NCI-H2227 (cell line): ENCODE results near the gene RGS7.
"Not testable (repeated sequence)": the region's sequence is repeated elsewhere in the genome, so short reads cannot be mapped to it uniquely, and the experiment has no call there.

Source experiments
- DNase-seq: peaks from one replicate; lab custom pipeline; 2025; ENCODE audit not compliant: unreplicated experiment; lab: John Stamatoyannopoulos, UW

Gene RGS7

DNA sequence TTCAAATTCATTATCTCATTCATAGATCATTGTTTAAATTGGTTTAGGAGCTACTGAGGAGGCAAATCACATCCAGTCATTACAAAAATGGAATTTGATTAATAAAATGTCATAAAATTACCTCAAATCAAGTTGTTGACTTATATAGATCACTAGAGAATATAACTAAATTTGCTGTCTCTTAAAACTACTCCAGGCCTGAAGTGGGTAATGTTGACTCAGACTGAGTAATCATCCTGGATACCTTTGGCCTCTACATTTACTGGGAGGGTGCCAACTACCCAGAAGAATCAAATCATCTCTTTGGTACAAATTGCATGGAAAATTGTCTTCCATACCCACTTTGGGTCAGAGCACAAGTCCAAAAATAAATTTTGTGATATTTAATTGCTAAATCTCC lies 553.9 kb downstream of the RGS7 start:
- DNase-seq, result no peak

DNA sequence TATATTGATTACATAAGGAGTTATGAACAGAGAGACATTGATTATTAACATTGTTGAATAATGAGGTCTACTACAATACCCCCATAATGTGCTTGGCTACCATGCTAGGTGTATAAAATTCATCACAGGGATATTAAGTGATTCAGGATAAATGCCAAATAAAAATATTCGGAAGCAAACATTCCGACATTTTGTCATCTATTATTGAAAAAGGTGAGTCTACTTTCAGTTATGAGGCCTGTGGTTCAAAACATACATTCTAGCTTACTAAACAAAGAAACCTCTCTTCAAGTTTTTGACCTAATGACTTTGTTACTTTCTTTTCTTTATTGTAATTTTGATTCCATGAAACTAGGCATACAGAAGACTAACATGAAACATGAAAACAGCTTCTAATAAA lies 554.7 kb downstream of the RGS7 start:
- DNase-seq, result no peak

DNA sequence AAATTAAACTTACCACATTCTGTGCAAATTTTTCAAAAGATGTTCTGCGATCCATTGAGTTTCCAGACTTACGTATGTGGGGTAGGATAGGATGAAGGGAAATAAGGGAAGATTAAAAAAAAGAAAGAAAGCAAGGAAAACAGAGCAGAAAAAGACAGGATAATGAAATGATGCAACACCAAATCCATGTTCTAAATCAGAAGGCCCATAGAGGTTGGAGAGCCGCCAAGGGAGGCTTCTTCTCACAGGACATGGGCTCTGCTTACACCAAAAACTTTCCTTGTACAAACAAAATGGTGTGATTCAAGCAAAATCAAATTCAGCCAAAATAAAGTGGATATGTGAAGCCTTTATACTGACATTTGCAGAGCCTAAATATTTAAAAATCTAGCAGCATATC lies 555.6 kb downstream of the RGS7 start:
- DNase-seq, result no peak

DNA sequence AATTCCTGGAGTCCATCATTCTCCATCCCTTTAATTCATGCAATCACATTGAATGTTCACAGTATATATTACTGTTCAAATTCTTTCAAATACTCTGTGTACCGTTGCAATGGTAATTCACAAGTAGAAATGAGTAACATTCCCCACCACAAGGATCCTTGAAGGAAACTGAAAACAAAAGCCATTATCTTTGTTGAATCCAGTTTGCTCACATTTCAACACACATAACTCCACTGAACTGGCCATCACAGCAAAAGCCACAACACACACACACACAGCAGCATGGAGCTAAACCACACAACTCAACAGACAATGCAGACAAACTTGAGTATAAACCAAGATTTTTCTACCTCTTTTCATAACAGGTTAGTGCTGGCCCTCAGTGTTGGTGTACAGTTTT lies 556.7 kb downstream of the RGS7 start:
- no peak for DNase-seq

DNA sequence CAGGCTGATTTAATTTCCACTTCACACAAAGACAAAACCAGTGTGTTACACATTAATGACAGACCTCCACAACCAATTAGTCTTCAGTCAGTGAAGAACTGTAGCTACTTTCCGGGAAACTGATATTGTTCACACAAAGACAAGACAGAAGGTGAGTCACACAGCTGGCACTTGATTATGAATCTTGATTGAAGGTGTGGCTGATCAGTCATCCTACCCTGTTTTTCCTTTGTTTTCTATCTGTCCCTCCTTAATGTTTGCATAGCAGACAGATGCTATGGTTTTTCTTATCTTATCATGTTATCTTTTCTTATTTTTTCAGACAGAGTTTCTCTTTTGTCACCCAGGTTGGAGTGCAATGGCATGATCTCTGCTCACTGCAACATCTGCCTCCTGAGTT lies 560.0 kb downstream of the RGS7 start:
- DNase-seq, result no peak

DNA sequence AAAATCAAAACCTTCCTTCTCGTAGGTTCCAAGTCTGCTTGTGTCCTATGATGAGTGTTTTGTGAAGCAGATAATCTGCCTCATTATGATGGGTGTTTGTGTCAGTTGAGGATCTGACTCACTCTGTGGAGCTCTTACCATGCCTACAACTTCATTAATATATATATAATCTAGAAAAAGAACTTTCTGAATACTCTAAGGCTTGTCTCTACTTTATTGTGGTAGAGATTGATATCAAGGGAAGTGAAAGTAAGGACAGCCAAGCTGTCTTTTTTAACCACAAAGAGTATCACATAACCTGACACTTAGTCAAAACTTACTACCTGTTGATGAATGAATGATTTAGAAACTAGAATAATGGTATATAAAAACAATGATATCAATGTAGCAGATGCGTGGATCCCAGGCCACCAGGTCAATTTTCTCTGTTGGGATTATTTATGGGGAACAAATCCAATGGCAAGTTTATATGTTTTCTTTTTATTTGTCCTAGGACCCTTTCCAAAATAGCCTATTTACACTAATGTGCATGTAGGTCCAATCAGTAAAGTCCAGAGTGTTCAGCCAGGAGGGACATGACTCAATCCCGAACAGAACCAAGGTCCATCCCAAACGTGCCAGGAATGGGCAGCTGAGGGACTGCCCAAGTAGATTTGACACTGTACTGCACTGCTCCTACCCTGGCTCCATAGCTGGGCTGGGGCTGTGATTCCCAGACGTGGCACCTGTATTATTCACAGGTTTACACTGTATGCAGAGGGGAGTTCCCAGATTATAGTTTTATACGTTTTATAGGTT lies 562.8 kb downstream of the RGS7 start:
- DNase-seq, result no peak

DNA sequence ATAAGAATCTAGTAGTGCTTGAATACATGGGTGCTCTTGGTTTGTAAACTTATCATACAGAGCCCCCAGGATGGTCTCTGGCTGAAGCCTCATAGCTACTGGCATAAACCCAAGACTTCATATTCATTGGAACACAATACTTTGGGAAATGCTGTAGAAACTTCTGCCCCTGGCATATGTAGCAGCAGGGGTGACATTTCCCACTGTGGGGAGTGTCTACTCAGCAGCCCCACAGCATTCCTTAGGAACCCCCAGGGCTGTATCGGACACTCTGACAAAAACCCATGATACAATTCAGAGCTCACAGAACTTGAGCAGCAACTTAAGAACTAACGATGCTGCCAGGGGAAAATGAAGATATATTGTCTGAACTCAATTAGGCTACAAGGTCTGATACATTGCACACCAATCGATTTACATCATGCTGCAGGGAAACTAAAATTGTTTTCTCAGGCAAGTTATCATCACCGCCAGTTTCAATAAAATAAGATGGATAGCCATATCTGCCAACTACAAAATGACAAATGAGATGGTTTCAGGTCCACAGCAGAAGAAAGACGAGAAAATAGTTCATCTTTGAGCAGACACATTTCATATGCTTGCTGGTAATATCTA lies 564.0 kb downstream of the RGS7 start:
- no peak for DNase-seq

DNA sequence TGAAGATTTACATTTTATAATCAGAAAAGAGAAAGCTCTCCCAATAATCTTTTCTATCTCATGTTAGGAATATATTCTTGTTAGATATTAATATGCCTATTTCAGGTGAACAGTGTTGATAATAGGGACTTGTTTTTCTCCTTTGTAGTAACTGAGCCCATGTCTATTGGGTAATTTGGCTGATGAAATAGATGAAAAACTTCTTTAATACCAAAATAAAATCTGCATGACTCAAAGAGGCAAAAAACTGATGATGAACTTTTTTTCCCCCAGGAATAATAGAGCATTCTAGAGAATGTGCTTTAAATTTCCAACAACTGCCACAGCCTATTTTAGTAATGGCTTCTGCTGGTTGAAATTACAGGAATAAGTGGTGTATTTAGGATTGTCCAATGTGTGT lies 566.1 kb downstream of the RGS7 start:
- DNase-seq, result no peak

DNA sequence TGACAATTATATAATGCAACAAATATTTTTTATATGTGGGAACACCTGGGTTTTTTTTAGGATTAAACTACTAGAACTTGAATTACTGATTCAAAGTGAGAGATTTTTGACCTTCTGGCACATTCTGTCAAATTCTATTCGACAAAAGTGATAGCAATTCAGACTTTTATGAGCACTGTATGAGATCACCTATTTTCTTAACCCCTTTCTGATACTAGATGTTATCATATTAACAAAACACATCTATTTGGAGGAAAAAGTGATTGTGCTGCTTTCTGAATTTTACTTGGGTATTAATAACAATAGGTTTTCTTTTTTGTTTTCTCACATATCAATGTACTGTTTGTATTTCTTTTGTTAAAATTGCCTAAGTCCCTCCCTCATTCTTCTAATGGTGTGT lies 570.1 kb downstream of the RGS7 start:
- no peak for DNase-seq

DNA sequence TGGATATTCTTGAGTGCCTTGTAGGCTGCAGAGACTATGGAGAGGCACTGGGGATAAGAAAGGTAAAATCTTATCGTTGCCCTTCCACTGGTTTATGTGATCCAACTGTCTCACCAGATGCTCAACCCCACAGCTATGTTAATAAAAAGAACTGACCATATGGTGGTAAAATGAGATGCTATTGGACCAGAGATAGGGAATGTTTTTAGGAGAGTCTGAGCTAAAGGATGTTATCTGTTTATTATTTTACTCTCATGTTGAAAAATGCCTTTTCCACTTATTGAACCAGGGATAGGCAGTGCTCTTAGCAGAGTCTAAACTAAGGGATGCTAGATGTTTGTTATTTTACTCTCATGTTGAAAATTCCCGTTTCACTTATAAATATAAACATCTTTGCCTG lies 572.2 kb downstream of the RGS7 start:
- no peak for DNase-seq

DNA sequence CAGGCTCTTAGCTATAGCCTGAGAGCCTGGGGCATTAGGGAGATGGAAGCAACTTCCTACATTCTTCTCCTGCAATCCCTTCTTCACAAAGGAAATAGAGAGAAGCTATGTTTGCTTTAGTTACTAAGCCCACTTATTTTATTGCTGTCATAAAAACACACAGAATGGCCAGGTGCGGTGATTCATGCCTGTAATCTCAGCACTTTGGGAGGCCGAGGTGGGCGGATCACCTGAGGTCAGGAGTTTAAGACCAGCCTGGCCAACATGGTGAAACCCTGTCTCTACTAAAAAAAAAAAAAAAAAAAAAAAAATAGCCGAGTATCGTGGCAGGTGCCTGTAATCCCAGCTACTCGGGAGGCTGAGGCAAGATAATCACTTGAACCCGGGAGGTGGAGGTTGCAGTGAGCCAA lies 573.3 kb downstream of the RGS7 start:
- DNase-seq, result not testable (repeated sequence)

DNA sequence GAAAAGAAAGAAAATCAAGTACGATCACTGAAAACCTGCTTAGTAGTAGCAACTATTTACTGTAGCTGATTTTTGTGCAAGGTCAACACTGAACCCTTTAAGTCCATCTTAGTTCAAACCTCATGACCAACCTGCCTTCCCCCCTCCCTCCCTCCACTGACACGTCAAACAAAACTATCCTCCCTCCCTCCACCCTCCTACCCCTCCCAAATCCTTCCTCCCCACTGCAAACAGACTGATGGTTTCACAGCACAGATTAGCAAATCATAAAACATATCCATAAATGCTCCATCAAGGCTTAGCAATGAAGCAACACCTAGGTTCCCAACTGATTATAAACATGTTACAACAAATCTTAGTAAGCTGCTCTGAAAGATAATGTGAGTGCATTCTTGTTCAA lies 580.8 kb downstream of the RGS7 start:
- DNase-seq, result no peak

DNA sequence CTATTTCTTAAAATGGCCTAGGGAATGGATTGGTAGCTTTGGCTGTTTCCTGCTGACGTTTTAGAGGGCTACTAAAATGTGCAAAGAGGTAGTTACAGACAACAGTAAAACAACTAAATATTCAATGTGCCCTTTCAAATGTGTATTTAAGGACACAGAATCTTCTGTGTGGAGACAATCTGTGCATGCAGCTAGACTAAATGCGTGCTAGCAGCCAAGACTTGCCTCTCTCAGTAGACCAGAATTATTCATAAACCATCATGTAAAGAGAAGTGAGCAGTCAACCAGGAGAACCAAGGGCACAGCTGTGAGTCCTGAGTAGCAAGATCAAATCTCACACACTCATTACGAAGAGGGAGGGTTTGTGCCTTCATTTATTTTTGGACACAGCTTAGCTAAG lies 584.9 kb downstream of the RGS7 start:
- DNase-seq, result no peak

DNA sequence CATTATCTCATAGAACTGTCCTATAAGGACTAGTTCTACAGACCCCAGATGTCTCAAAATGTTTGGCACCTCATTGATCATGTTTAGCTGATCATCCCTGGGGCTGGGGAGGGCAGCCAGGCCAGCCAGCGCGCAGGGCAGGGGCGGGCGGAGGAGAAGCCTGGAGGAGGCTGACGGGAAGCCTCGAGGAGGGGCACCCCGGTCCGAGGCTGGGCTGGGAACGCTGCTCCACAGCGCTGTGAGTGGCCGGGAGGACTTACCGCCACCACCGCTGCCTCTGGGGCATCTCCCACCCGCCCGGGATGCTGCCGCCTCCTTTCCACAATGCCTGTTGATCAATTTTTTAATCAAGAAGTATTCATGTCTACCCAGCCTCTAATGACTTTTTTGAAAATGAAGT lies 585.6 kb downstream of the RGS7 start:
- DNase-seq, result no peak

DNA sequence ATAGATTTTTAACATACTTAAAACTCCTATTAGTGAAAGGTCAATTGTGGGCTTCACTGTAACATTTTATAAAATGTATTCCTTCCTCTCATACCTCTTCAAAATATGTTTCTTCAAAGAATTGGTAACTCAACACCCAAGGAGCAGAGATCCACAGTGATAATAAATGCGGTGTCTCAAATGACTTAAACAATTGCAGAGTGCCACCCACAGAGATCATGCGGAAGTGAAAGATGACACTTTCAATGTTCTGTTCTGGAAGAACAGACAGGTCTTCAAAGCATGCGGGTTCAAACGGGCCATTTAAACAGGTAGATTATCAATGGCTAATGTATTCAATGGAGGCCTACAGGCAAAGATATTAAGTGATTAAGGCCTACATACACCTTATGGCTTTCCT lies 588.0 kb downstream of the RGS7 start:
- no peak for DNase-seq

DNA sequence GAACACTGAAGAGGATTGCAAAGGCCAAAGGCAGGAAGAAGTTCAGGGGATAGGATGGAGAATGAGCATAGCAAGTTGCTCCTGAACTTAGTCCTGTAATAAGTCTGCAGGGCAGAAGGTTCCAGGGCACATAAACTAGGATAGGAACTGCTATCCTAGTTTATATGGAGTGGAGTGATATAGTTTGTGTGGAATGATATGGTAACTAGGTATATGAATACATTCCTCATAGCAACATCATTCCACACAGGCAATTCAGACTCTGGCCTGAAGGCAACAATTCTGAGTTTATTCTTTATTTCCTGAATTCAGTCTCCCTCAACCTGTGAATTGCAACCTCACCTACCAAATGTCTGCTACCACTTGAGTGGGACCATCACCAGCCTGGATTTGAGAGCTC lies 590.2 kb downstream of the RGS7 start:
- no peak for DNase-seq

DNA sequence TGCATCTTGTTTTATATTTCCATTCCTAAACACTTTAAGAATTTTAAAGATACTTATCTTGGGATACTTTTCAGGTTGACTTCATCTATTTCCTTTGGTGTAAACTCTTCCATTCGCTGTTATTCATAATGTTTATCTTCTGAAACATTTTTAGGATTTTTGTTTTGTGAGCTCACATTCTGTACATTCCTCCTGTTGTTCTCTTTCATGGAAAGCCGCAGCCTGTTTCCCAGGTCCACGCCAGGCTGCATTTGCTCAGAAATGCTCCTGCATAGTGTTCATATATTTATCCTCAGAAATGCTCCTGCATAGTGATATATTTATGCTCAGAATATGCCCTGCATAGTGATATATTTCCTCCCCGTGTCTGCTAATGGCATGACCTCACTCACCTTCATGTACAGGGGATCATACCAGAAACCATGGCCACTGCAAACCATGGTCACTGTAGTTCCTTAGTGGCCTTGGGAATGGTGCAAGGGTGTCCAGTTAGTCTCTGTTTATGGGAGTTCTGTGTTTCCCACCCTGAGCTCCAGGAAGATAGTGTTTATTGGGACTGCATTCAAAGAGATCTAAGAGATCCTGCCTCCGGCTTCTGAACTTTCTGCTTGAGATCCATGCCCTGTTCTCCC lies 591.2 kb downstream of the RGS7 start:
- no peak for DNase-seq

DNA sequence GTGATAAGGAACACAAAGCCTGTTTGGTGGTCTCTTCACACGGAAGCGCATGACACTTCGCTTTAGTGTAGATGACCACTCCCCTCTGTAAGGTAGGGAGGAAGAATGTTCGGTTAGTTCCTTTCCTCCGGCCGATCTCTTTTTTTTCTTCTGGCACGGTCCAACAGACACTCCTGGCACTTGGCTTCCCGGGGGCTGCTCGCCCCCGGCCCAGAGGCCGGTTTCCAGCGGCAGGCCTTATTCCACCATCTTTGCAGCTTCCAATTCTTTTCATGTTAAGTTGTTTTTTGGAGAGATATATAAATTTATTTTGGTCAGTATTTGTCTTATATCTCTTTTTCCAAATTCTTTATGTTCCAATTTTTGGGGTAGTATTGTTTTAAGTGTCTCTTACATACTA lies 593.2 kb downstream of the RGS7 start:
- DNase-seq, result no peak

DNA sequence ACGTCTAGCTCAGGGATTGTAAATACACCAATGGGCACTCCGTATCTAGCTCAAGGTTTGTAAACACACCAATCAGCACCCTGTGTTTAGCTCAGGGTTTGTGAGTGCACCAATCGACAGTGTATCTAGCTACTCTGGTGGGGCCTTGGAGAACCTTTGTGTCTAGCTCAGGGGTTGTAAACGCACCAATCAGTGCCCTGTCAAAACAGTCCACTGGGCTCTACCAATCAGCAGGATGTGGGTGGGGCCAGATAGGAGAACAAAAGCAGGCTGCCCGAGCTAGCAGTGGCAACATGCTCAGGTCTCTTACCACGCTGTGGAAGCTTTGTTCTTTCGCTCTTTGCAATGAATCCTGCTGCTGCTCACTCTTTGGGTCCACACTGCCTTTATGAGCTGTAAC lies 593.9 kb downstream of the RGS7 start:
- DNase-seq, result not testable (repeated sequence)

DNA sequence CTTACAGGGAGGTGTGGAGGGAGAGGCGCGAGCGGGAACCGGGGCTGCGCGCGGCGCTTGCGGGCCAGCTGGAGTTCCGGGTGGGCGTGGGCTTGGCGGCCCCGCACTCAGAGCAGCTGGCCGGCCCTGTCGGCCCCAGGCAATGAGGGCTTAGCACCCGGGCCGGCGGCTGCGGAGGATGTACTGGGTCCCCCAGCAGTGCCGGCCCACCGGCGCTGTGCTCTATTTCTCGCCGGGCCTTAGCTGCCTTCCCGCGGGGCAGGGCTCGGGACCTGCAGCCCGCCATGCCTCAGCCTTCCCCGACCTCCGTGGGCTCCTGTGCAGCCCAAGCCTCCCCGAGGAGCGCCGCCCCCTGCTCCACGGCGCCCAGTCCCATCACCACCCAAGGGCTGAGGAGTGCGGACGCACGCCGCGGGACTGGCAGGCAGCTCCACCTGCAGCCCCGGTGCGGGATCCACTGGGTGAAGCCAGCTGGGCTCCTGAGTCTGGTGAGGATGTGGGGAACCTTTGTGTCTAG lies 594.5 kb downstream of the RGS7 start:
- not testable (repeated sequence) for DNase-seq

DNA sequence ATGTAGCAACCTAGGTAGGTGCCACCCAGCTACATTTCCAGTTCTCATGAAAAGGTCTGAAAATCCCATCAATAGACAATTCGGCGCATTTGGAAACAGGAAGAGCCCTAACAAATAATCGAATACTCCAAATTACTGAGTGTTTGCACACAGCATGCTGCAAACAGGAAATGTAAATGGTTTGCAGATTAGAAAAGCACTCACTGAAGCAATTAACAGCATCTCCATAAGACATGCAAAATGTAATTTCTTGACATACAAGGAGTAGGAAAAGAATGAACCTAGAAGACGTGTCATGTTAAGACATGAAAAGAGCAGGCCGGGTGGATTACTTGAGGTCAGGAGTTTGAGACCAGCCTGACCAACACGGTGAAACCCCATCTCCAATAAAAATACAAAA lies 598.2 kb downstream of the RGS7 start:
- DNase-seq, result not testable (repeated sequence)

DNA sequence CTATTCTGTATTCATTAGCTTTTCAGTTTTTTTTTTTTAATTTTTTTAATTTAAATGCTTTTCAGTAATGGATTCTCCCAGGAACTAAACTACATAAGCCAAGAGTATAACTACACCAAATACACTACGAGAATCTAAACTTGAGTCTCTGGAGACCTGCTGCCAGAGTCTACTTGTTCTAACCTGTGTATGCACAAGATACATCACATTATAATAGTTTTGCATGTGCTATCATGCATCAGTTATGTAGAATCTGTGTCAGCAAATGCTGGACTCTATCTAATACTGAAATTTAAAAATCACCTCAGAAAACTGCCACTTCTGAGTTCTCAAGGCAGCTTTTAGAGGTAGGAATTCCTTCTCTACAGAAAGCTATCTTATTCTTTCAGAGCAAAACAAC lies 598.7 kb downstream of the RGS7 start:
- DNase-seq, result no peak
